ENCODE measurements around the gene EMC7.

GRCh38 chr15:34133511-34133910, 31.8 kb upstream of the EMC7 start:
- no peak for TF ChIP-seq CTCF (IDR thresholded peaks at IDR 0.05)
- TF ChIP-seq TCF7L2 (IDR thresholded peaks at IDR 0.05; ENCODE audit: low read depth, low read length) = no peak
